ENCODE data around the gene MAGIX. TPM values are rescaled to one million over a fixed set of nuclear protein-coding genes. Genes with fewer than 3 reads are reported as not detected.

The MAGIX gene
- total RNA-seq, 1 experiment from 2014 or later: 1.2 TPM

DNA sequence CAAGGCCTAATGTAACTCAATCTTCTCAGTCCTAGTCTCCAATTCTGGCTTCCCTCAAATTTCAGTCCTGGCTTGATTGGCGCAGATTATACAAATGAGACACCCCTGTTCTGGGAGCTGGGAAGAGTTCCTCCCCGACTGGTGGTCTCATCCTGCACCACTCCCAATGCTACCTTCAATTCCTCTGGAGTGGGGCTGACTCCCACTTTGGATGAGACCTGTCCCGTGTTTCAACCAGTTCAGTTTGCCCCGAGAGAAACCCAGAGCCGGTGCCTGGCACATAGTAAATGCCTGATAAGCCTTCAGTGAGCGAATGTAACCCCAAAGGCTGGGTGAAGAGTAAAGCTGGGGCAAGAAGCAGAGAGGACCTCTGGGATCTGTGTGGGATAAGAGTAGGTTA, 41.5 kb downstream of the MAGIX start (continued):
- TF ChIP-seq IRF2 (CRISPR knock-in tag; IDR thresholded peaks at IDR 0.05; ENCODE audit: borderline replicate concordance, low read depth): no peak
- TF ChIP-seq, protein P1, sequence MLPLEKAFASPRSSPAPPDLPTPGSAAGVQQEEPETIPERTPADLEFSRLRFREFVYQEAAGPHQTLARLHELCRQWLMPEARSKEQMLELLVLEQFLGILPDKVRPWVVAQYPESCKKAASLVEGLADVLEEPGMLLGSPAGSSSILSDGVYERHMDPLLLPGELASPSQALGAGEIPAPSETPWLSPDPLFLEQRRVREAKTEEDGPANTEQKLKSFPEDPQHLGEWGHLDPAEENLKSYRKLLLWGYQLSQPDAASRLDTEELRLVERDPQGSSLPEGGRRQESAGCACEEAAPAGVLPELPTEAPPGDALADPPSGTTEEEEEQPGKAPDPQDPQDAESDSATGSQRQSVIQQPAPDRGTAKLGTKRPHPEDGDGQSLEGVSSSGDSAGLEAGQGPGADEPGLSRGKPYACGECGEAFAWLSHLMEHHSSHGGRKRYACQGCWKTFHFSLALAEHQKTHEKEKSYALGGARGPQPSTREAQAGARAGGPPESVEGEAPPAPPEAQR (CRISPR knock-in tag; IDR thresholded peaks at IDR 0.05): no peak
- TF ChIP-seq, protein P2, sequence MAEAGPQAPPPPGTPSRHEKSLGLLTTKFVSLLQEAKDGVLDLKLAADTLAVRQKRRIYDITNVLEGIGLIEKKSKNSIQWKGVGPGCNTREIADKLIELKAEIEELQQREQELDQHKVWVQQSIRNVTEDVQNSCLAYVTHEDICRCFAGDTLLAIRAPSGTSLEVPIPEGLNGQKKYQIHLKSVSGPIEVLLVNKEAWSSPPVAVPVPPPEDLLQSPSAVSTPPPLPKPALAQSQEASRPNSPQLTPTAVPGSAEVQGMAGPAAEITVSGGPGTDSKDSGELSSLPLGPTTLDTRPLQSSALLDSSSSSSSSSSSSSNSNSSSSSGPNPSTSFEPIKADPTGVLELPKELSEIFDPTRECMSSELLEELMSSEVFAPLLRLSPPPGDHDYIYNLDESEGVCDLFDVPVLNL (CRISPR knock-in tag; IDR thresholded peaks at IDR 0.05; ENCODE audit: borderline replicate concordance, low read depth): no peak
- TF ChIP-seq, protein P3, sequence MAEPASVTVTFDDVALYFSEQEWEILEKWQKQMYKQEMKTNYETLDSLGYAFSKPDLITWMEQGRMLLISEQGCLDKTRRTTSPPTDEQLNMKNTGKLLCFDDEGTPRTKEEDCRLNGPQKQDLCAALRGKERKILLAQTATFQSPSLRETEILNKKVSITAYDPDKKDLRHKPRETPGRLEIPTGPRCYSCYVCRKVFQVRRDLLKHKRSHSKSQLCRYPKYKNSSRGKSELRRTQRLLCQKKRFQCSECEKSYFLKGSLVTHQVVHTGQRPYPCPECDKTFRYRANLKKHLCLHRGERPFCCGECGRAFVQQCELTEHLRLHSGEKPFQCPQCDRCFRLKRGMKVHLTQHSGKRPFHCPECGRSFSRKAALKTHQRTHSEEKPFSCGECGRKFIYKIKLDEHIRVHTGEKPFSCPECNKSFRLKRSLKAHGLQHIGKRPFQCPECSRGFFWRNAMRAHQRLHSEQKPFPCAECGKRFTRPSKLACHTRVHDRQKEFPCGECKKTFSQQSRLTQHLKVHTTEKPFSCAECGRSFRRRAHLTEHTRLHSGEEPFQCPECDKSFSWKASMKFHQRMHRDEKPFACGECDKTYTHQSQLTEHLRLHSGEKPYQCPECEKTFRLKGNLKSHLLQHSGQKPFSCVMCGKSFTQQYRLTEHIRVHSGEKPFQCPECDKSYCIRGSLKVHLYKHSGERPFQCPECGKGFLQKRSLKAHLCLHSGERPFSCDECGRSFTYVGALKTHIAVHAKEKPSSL (CRISPR knock-in tag; conservative IDR thresholded peaks at IDR 0.05): no peak
- TF ChIP-seq ZNF671 (CRISPR knock-in tag; IDR thresholded peaks at IDR 0.05): no peak
- TF ChIP-seq OVOL2 (CRISPR knock-in tag; IDR thresholded peaks at IDR 0.05; ENCODE audit: borderline replicate concordance): no peak
- no peak for TF ChIP-seq MYBL2 (CRISPR knock-in tag; IDR thresholded peaks at IDR 0.05)
- TF ChIP-seq, protein P4, sequence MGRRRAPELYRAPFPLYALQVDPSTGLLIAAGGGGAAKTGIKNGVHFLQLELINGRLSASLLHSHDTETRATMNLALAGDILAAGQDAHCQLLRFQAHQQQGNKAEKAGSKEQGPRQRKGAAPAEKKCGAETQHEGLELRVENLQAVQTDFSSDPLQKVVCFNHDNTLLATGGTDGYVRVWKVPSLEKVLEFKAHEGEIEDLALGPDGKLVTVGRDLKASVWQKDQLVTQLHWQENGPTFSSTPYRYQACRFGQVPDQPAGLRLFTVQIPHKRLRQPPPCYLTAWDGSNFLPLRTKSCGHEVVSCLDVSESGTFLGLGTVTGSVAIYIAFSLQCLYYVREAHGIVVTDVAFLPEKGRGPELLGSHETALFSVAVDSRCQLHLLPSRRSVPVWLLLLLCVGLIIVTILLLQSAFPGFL (CRISPR knock-in tag; IDR thresholded peaks at IDR 0.05; ENCODE audit: borderline replicate concordance): no peak
- TF ChIP-seq PRRX2 (CRISPR knock-in tag; IDR thresholded peaks at IDR 0.05): no peak
- TF ChIP-seq SMAD4 (CRISPR knock-in tag; IDR thresholded peaks at IDR 0.05): no peak

DNA sequence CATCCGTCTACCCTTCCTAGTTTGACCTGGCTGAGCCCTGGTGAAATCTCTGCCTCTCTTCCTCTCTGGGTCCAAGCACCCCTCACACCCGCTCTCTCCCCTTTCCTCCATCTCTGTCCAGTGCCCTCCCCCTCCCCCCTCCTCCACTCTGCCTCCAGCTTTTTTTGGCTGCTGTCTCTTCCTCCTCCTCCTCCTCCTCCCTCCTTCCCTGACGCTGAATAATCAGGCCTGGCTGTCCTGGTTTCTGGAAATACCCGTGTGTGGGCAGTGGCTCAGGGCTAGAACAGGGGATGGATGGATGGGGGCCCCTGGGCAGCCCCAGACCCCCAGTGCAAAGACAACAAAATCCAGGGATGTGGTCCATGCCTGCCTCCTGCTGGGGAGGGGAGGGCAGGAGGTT, 42.2 kb downstream of the MAGIX start:
- Mint-ChIP-seq H3K36me3 (no peaks in the 10 kb centered on the region), H3K27me3 (ENCODE audit: low read depth) (no peaks in the 10 kb centered on the region; the same call in 1 of the 2 replicates), H3K4me1 (peaks cover 5% of the 10 kb centered on the region), H3K27ac (no peak overlapping the region), H3K4me3 (no peak overlapping the region), H3K9me3 (no peaks in the 10 kb centered on the region)
- DNase-seq (ENCODE audit: low spot score): no peak
- ChIA-PET CTCF (no interaction called here), POLR2A (no interaction called here)
- ATAC-seq: no peak
- TF ChIP-seq SP1 (CRISPR knock-in tag; conservative IDR thresholded peaks at IDR 0.05): no peak
- TF ChIP-seq SMAD4 (CRISPR knock-in tag; IDR thresholded peaks at IDR 0.05): no peak
- no peak for TF ChIP-seq ZNF416 (CRISPR knock-in tag; IDR thresholded peaks at IDR 0.05)
- TF ChIP-seq RORB (CRISPR knock-in tag; IDR thresholded peaks at IDR 0.05): no peak
- no peak for TF ChIP-seq NR3C1 (CRISPR knock-in tag; conservative IDR thresholded peaks at IDR 0.05; ENCODE audit: low read depth)
- TF ChIP-seq, protein P2 (CRISPR knock-in tag; IDR thresholded peaks at IDR 0.05; ENCODE audit: borderline replicate concordance, low read depth): no peak
- TF ChIP-seq, protein P5, sequence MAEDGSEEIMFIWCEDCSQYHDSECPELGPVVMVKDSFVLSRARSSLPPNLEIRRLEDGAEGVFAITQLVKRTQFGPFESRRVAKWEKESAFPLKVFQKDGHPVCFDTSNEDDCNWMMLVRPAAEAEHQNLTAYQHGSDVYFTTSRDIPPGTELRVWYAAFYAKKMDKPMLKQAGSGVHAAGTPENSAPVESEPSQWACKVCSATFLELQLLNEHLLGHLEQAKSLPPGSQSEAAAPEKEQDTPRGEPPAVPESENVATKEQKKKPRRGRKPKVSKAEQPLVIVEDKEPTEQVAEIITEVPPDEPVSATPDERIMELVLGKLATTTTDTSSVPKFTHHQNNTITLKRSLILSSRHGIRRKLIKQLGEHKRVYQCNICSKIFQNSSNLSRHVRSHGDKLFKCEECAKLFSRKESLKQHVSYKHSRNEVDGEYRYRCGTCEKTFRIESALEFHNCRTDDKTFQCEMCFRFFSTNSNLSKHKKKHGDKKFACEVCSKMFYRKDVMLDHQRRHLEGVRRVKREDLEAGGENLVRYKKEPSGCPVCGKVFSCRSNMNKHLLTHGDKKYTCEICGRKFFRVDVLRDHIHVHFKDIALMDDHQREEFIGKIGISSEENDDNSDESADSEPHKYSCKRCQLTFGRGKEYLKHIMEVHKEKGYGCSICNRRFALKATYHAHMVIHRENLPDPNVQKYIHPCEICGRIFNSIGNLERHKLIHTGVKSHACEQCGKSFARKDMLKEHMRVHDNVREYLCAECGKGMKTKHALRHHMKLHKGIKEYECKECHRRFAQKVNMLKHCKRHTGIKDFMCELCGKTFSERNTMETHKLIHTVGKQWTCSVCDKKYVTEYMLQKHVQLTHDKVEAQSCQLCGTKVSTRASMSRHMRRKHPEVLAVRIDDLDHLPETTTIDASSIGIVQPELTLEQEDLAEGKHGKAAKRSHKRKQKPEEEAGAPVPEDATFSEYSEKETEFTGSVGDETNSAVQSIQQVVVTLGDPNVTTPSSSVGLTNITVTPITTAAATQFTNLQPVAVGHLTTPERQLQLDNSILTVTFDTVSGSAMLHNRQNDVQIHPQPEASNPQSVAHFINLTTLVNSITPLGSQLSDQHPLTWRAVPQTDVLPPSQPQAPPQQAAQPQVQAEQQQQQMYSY (CRISPR knock-in tag; IDR thresholded peaks at IDR 0.05): no peak
- no peak for TF ChIP-seq CREB1 (CRISPR knock-in tag; IDR thresholded peaks at IDR 0.05)
- TF ChIP-seq, protein P6, sequence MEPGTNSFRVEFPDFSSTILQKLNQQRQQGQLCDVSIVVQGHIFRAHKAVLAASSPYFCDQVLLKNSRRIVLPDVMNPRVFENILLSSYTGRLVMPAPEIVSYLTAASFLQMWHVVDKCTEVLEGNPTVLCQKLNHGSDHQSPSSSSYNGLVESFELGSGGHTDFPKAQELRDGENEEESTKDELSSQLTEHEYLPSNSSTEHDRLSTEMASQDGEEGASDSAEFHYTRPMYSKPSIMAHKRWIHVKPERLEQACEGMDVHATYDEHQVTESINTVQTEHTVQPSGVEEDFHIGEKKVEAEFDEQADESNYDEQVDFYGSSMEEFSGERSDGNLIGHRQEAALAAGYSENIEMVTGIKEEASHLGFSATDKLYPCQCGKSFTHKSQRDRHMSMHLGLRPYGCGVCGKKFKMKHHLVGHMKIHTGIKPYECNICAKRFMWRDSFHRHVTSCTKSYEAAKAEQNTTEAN (CRISPR knock-in tag; IDR thresholded peaks at IDR 0.05): no peak
- TF ChIP-seq, protein P7, sequence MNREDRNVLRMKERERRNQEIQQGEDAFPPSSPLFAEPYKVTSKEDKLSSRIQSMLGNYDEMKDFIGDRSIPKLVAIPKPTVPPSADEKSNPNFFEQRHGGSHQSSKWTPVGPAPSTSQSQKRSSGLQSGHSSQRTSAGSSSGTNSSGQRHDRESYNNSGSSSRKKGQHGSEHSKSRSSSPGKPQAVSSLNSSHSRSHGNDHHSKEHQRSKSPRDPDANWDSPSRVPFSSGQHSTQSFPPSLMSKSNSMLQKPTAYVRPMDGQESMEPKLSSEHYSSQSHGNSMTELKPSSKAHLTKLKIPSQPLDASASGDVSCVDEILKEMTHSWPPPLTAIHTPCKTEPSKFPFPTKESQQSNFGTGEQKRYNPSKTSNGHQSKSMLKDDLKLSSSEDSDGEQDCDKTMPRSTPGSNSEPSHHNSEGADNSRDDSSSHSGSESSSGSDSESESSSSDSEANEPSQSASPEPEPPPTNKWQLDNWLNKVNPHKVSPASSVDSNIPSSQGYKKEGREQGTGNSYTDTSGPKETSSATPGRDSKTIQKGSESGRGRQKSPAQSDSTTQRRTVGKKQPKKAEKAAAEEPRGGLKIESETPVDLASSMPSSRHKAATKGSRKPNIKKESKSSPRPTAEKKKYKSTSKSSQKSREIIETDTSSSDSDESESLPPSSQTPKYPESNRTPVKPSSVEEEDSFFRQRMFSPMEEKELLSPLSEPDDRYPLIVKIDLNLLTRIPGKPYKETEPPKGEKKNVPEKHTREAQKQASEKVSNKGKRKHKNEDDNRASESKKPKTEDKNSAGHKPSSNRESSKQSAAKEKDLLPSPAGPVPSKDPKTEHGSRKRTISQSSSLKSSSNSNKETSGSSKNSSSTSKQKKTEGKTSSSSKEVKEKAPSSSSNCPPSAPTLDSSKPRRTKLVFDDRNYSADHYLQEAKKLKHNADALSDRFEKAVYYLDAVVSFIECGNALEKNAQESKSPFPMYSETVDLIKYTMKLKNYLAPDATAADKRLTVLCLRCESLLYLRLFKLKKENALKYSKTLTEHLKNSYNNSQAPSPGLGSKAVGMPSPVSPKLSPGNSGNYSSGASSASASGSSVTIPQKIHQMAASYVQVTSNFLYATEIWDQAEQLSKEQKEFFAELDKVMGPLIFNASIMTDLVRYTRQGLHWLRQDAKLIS (CRISPR knock-in tag; IDR thresholded peaks at IDR 0.05; ENCODE audit: borderline replicate concordance): no peak
- no peak for TF ChIP-seq TCF7 (CRISPR knock-in tag; IDR thresholded peaks at IDR 0.05; ENCODE audit: low read depth)
